ENCODE results near the gene GUCY2D.

Gene GUCY2D

DNA sequence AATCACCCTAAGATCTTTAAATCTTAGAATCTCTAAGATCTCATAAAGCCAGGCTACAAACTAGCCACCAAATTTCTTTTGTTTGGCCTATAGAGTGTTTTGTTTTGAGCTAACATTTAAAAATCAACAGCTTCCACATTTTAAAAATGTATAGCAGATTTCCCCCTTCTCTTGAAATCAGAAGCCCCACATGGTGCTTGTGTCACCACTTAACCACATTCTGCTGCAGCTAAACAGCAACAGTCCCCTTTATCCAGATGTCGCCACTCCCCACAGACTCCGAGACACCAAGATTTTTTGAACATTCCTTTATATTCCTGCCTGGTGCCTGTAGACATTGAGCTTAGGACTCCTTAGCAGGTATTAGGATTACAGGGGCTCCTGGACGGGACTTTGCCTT lies 16.0 kb downstream of the GUCY2D start:
- ChIA-PET CTCF (interaction anchor here (0.7 to 2.5 kb wide), 6 partner anchors 21 to 196 kb away, joined by 3 to 28 read pairs (median 4); no protein-coding TSS in a partner anchor), POLR2A (interaction anchor here (2.4 kb wide), 1 partner anchor 23 kb away, joined by 7 read pairs; no protein-coding TSS in a partner anchor)
- TF ChIP-seq LEF1 (IDR thresholded peaks at IDR 0.05; ENCODE audit: borderline replicate concordance): no peak
- TF ChIP-seq TARDBP (IDR thresholded peaks at IDR 0.05): no peak
- no peak for TF ChIP-seq CTBP1 (IDR thresholded peaks at IDR 0.05; ENCODE audit: borderline replicate concordance)
- no peak for TF ChIP-seq NFRKB (IDR thresholded peaks at IDR 0.05)
- TF ChIP-seq SP1 (IDR thresholded peaks at IDR 0.05): no peak
- TF ChIP-seq BHLHE40 (IDR thresholded peaks at IDR 0.05; ENCODE audit: borderline replicate concordance): no peak
- TF ChIP-seq SUZ12 (IDR thresholded peaks at IDR 0.05): no peak
- TF ChIP-seq, protein P1, sequence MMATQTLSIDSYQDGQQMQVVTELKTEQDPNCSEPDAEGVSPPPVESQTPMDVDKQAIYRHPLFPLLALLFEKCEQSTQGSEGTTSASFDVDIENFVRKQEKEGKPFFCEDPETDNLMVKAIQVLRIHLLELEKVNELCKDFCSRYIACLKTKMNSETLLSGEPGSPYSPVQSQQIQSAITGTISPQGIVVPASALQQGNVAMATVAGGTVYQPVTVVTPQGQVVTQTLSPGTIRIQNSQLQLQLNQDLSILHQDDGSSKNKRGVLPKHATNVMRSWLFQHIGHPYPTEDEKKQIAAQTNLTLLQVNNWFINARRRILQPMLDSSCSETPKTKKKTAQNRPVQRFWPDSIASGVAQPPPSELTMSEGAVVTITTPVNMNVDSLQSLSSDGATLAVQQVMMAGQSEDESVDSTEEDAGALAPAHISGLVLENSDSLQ (IDR thresholded peaks at IDR 0.05): no peak
- no peak for TF ChIP-seq HDGF (IDR thresholded peaks at IDR 0.05; ENCODE audit: borderline replicate concordance)
- no peak for TF ChIP-seq ELF4 (IDR thresholded peaks at IDR 0.05)
- TF ChIP-seq FOXA1 (IDR thresholded peaks at IDR 0.05): no peak
- no peak for TF ChIP-seq ARNT (IDR thresholded peaks at IDR 0.05)
- no peak for DNase-seq (ENCODE audit: extremely low spot score)

DNA sequence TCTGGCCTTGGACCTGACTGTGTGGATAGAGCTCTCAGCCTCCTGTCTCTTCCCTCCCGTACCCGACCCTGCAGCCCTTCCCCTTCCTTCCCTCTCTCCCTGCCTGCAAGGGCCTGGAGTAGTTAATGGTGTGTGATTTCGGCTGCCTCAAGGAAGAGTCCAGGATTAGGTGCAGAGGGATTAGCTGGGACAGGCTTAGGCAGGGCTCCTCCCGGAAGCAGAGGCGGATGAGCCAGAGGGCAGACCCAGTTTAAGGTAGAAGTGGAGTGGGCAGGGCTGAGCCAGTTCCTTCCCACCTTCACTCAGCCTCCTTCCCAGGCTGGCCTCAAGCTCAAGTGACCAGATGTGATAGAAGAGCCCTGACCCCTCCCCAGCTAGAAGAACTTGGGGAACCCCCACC lies 16.8 kb downstream of the GUCY2D start:
- ChIA-PET CTCF (interaction anchor here (2.3 to 2.5 kb wide), 2 partner anchors 22 to 38 kb away, joined by 8 to 28 read pairs; no protein-coding TSS in a partner anchor), POLR2A (no interaction called here)
- no peak for TF ChIP-seq ELF4 (IDR thresholded peaks at IDR 0.05)
- TF ChIP-seq NFRKB (IDR thresholded peaks at IDR 0.05): no peak
- TF ChIP-seq HDGF (IDR thresholded peaks at IDR 0.05; ENCODE audit: borderline replicate concordance): no peak
- TF ChIP-seq LEF1 (IDR thresholded peaks at IDR 0.05; ENCODE audit: borderline replicate concordance): no peak
- TF ChIP-seq BHLHE40 (IDR thresholded peaks at IDR 0.05; ENCODE audit: borderline replicate concordance): no peak
- no peak for TF ChIP-seq FOXM1 (IDR thresholded peaks at IDR 0.05; ENCODE audit: borderline replicate concordance)
- TF ChIP-seq ARNT (IDR thresholded peaks at IDR 0.05): no peak
- TF ChIP-seq, protein P1 (IDR thresholded peaks at IDR 0.05): no peak
- TF ChIP-seq SP1 (IDR thresholded peaks at IDR 0.05): no peak
- DNase-seq (ENCODE audit: extremely low spot score): no peak

DNA sequence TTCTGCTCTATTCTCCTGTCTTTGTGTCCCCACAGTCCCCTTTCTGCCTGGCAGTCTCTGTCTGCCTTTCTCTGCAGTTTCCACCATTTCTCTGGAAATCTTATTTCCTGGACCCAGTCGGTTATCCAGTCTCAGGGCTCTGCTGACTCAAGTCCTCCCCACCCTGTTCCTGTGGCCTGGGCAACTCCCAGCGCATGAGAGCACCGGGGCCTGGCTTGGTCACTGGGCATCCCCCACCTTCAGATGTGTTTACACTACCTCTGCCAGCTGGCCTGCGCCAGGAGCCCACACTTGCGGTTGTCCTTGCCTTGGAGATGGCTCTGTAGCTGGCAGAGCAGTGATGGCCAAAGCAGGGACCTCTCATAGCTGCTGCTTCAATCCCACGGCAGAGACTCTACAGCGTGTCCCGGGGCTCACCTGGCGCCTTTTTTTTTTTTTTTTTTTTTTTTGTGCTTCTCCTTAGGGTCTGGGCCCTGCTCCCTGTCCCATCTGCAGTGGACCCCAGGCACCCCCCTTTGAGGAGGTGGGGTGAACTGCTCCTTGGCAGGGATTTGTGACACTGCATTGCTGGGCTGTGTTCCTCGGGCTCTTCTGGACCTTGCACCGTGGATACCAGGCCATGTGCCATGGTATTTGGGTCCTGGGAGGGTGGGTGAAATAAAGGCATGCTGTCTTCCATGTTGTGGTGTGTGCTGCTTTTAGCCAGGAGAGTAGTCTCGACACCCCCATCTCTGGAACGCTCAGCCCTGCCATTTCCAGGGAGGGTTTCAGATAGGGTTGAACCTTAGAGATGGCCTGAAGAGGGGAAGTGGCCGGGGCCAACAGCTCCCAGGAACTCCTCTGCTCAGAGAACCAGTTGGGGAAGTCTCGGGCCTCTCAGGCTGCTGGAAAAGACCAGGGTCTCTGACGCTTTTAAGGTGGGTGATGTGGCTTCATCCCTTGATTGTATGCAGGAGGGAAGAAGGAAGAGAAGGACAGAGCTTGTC lies 17.5 kb downstream of the GUCY2D start:
- TF ChIP-seq CTBP1 (IDR thresholded peaks at IDR 0.05; ENCODE audit: borderline replicate concordance) (no peak), TARDBP (IDR thresholded peaks at IDR 0.05) (no peak), LEF1 (IDR thresholded peaks at IDR 0.05; ENCODE audit: borderline replicate concordance) (no peak)
- CTCF ChIA-PET: interaction anchor here (1.0 kb wide), 1 partner anchor 21 kb away, joined by 3 read pairs; no protein-coding TSS in a partner anchor
- DNase-seq (ENCODE audit: extremely low spot score): no peak
- POLR2A ChIA-PET: no interaction called here

DNA sequence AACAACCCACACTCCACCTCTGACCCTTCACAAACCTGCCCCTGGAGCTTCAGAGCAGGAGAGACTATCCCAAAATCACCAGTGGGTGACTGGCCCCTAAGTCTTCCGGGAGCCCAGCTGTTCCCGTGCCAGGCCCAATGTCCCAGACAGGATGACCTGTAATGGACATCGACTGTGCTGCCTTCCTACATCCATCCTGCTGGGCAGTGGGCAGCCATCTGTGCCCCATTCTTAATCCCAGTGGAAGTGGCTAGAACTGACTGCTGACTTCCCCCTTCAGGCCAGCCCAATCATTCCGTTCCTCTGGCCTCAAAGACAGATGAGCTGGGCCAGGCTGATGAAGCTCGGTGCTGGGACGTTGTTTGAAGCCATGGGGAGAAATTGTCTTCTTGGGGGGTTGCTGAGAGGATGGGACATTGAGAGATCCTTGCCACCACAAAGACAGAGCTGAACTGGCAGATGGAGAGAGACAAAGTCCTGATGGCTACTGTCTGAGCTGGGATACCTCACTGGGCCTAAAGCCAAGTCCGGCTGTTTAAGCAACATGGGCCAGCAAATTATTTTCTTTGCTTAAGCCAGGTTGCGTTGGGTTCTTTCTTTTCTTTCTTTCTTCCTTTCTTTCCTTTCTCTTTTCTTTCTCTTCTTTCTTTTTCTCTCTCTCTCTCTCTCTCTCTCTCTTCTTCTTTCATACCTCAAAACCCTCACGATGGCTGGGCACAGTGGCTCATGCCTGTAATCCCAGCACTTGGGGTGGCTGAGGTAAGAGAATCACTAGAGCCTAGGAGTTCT lies 18.6 kb downstream of the GUCY2D start:
- ChIA-PET CTCF (interaction anchor here (0.5 to 1.1 kb wide), 3 partner anchors 20 to 277 kb away, joined by 3 read pairs; no protein-coding TSS in a partner anchor), POLR2A (interaction anchor here (1.8 kb wide), 1 partner anchor 88 kb away, joined by 4 read pairs; the partner anchor contains the start of gene CNTROB)
- DNase-seq (ENCODE audit: extremely low spot score): no peak
- TF ChIP-seq HDGF (IDR thresholded peaks at IDR 0.05; ENCODE audit: borderline replicate concordance) (no peak), TARDBP (IDR thresholded peaks at IDR 0.05) (no peak), LEF1 (IDR thresholded peaks at IDR 0.05; ENCODE audit: borderline replicate concordance) (no peak), SP1 (IDR thresholded peaks at IDR 0.05) (no peak), FOXM1 (IDR thresholded peaks at IDR 0.05; ENCODE audit: borderline replicate concordance) (no peak), ELF4 (IDR thresholded peaks at IDR 0.05) (no peak), SUZ12 (IDR thresholded peaks at IDR 0.05) (no peak), ARNT (IDR thresholded peaks at IDR 0.05) (no peak), FOXA1 (IDR thresholded peaks at IDR 0.05) (no peak)
- TF ChIP-seq, protein P1 (IDR thresholded peaks at IDR 0.05): no peak

DNA sequence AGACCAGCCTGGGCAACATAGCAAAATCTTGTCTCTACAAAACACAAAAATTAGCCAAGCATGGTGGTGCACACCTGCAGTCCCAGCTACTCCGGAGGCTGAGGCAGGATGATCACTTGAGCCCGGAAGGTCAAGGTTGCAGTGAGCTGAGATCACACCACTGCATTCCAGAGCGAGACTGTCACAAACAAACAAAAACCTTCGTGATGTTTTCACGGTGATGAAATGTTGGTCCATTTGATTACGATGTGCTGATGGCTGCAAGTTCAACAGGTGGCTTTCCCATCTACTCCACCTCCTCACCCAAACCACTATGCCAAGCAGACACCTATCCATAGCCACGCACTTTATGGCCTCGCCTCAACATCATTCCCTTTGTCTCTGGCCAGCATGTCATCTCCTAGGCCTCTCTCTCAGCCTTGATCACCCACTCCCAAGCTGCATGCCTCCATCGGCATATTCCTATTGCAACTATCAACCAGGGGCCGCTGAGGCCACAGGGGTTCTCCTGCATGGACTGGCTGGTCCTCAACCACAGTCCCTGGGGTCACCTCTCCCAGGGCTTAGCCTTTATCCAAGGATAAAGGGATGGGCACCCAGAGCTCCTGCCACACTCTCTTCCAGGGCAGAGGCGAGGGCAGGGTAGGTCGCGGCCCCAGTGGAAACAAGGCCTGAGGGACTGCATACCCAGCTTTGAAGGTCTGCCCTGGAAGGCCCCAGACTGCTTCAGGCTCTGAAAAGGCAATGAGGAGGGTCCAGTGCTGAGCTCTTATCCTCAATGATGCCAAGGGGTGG lies 19.3 kb downstream of the GUCY2D start:
- ChIA-PET POLR2A (interaction anchor here (1.8 kb wide), 1 partner anchor 89 kb away, joined by 4 read pairs; the partner anchor contains the start of gene CNTROB), CTCF (interaction anchor here (0.5 to 1.1 kb wide), 5 partner anchors 19 to 278 kb away, joined by 3 read pairs; no protein-coding TSS in a partner anchor)
- TF ChIP-seq FOXA1 (IDR thresholded peaks at IDR 0.05) (no peak), TARDBP (IDR thresholded peaks at IDR 0.05) (no peak), BHLHE40 (IDR thresholded peaks at IDR 0.05; ENCODE audit: borderline replicate concordance) (no peak), ELF4 (IDR thresholded peaks at IDR 0.05) (no peak), CTBP1 (IDR thresholded peaks at IDR 0.05; ENCODE audit: borderline replicate concordance) (no peak), HDGF (IDR thresholded peaks at IDR 0.05; ENCODE audit: borderline replicate concordance) (no peak), ARNT (IDR thresholded peaks at IDR 0.05) (no peak), FOXM1 (IDR thresholded peaks at IDR 0.05; ENCODE audit: borderline replicate concordance) (no peak), SUZ12 (IDR thresholded peaks at IDR 0.05) (no peak), NFRKB (IDR thresholded peaks at IDR 0.05) (no peak), SP1 (IDR thresholded peaks at IDR 0.05) (no peak), L3MBTL2 (conservative IDR thresholded peaks at IDR 0.05) (no peak), FOXK2 (IDR thresholded peaks at IDR 0.05) (no peak), LEF1 (IDR thresholded peaks at IDR 0.05; ENCODE audit: borderline replicate concordance) (no peak), ZNF384 (IDR thresholded peaks at IDR 0.05) (no peak)
- TF ChIP-seq, protein P1 (IDR thresholded peaks at IDR 0.05): no peak
- DNase-seq (ENCODE audit: extremely low spot score): no peak
